HG03520 (cell line): ENCODE measurements around the gene SLC2A8.

ENCODE experiments used
- ATAC-seq: cut with Tn5 transposase; IDR thresholded peaks from one replicate; pipeline ENCODE4 v1.9.1; 2021; ENCODE audit warnings: mild to moderate bottlenecking, moderate library complexity; ENCODE audit not compliant: unreplicated experiment

The SLC2A8 gene

GRCh38 chr9:127396808-127397645 is at the start of gene SLC2A8:
Gene SLC2A8, plus strand, starts transcription at chr9:127397169. Its CDS starts 62 bp downstream, at chr9:127397231.
- ATAC-seq: peak; percentile 92

DNA sequence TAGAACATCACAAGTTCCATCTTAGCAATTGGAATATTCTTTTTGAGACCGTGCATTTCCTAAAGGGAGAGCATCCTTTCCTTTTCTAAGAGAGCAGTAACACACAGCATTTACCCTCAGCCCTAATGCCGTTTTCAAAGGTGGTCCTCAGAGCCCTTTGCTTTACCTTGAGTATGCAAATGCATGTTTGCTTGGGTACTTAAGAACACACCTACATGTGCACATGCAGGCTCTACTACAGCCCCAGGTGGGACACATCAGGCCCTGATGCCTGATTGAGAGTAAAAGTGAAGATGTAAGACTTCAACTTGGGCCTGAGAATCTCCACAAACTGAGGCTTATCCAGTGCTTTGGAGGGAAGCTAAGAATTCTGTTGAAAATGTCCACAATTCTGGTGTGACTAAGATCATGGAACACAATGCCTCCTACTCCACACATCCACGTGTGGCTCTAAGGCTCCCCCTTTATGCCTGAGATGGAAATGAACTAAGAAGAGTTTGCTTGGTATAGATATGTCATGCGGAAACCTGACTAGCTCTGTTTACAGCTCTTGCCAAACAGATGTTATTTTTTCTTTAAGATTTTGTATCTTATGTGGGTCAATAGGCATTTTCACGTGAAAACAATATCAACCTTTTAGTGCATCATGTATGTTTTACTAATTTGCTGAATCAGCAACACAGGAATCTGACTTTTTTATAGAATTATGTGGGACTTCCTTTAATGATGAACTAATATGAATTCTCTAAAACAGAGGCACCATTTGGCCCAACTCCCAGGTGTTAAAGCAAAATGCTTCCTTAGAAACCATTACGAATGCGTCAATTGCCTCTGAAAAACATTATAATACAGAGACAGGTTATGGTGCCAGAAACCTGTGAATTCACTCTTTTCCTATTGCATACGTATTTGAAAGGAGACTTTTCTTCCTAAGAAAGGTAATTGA is 48.9 kb upstream of the SLC2A8 start:
- ATAC-seq: no peak

DNA sequence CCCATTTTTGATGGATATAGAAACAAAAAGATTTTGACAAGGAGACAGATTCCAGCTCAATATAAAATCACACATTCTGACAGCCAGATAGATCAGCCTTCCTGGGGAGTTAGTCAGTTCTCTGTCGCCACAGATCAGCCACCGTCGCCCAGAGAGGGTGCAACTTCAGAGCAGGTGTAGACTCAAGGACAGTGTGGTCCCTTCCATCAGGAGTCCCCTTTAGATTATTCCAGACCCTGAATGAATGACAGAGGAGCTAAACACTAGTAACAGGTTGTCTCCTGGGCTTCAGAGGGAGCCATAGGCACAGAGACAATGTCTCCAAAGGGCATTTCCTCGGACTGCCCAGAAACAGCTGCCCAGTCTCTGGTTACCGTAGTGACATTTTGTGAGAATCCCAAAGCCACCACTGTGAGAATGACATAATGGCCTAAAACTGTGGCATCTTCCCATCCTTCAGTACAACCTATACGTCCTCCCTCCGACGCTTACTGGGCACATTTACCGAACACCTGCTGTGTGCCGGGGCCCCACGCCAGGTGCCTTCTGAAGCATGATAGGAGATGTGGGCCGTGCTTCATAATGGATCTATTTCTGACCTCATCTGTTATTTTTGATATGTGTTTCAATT is 47.4 kb upstream of the SLC2A8 start:
- no peak for ATAC-seq

DNA sequence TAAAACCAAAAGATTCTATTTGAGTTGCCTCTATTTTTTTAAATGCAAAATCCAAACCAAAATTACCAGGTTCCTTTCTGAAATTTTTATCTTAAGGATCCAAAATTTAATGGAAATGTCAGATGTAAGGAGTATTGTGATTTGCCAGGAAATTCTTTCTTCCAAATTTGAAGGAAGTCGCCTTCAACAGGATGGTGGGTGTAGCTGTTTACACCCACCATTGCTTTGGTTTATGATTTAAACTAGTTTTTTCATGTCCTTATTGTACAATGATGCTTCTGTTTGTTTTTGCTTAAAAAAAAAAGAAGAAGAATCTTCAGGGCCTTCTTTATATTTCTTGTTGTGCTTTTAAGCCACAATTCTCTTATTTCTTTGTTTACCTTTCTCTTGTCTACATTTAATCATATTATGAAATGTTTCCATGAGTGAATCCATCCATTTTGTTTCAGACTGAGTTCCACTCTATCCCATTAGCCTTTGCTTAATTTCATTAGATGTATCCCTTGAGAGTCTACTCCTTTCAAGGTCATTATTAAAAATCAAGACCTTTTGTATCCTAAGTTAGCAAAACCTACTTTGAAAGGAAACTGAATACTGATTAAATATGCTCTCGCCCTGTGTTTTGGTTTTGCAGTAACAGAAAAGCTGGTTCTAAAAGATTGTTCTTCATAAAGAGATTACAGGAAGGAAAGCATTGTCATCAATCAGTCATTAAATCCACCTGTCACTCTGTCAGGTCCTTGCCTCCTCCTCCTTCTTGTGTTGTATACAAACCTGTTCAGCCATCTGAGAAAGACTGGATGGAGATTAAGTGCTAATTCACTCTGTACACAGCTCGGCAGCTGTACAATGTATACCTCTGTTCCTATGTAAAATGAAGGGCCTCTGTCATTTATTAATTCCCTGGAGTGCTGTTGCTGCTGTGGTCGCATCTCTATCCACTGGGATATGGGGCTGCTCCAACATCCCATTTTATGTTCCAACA is 45.5 kb upstream of the SLC2A8 start:
- no peak for ATAC-seq

DNA sequence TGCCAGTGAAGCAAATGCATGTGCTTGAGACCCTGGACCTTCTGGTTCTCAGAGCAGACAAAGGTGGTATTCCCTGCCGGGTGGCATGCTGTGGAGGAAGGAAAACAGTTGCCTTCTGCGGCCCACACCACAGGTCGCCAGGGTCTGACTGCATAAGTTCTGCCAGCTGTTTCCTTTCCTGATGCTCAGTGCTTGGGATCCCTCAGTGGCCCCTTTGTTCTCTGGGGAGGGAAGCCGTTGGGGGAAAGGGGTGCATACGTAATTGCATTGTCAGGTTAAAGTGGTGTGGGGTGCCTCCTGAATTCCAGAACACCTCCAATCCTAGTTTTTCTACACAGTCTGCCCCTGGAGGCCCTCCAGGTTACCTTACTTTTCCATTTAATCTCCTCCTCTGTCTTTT is 43.1 kb upstream of the SLC2A8 start:
- no peak for ATAC-seq

- no peak for ATAC-seq
These were observed 40.1 kb upstream of the SLC2A8 start for GRCh38 chr9:127356906-127357305.

- ATAC-seq: no peak
These were observed 38.9 kb upstream of the SLC2A8 start for GRCh38 chr9:127358023-127358535.

GRCh38 chr9:127358770-127359169 is 38.2 kb upstream of the SLC2A8 start:
- ATAC-seq: no peak

DNA sequence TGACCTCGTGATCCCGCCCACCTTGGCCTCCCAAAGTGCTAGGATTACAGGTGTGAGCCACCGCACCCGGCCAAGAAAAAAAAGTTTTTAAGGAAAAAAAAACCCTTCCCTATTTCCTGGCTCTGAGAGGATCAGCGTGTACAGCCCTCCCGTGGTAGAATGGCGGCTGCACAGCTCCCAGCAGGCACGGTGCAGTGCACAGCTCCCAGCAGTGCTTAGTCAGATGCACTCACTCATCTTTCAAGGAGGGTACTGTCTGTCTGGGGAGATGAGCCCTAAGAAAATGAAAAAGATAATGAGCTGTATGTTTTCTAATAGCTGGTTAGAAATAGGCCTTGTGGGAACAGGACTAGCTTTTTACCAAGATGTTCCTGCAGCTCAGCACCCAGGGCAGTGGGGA is 36.7 kb upstream of the SLC2A8 start:
- ATAC-seq: no peak

GRCh38 chr9:127360829-127361228 is 36.1 kb upstream of the SLC2A8 start:
- no peak for ATAC-seq

DNA sequence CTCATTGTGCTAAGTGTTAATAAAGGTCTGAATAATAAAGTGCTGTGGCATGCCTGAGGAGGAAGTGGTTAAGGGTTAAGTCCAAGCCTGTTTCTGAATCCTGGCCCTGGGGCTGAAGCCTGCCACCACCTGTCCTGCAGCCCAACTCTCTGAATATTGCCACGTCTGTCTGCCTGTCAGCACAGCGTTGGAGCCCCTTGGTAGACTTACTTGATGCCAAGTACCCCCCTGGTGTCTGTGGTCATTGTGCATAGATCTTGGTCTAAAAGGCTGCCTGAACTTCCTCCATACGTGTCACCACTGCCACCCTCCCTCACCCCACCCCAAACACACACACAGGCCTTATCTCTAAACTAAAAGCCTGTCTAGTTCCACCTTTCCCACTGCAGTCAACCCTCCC is 35.4 kb upstream of the SLC2A8 start:
- no peak for ATAC-seq

DNA sequence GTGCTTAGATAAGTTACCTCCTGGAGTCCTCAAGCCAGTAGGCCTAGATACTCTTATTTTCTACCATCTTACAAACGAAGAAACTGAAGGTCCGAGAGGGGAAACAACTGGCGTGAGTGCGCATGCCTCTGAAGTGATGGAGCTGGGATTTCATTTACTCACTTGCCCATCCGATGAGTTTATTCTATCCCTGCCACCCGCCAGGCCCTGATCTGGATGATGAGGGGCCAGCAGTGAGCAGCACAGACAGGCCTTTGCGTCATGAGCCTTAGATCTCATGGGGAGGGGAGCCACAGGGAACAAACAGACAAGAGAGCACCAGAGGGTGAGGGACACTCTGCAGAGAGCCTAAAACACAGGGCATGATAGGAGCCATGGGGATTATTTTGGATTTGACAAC is 34.1 kb upstream of the SLC2A8 start:
- ATAC-seq: no peak

DNA sequence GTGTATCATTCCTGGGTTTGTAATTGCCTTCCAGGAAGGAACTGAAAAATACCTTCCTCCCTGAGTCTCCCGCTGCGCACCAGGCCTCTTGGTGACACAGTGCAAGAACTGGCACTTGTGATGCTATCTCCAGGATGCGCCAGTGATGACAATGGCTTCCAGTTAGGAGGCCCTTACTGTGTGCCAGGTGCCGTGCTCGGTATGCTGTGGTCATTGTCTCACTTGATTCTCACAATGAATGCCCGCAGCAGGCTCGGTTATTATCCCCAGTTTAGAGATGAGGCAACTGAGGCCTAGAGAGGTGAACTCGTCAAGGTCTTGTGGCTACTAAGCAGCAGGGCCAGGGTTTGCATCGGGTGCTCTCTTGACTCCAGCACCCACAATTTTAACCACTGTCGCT is 31.5 kb upstream of the SLC2A8 start:
- ATAC-seq: no peak

GRCh38 chr9:127366594-127366993 is 30.4 kb upstream of the SLC2A8 start:
- no peak for ATAC-seq

GRCh38 chr9:127368852-127369402 is 28.0 kb upstream of the SLC2A8 start:
- no peak for ATAC-seq

DNA sequence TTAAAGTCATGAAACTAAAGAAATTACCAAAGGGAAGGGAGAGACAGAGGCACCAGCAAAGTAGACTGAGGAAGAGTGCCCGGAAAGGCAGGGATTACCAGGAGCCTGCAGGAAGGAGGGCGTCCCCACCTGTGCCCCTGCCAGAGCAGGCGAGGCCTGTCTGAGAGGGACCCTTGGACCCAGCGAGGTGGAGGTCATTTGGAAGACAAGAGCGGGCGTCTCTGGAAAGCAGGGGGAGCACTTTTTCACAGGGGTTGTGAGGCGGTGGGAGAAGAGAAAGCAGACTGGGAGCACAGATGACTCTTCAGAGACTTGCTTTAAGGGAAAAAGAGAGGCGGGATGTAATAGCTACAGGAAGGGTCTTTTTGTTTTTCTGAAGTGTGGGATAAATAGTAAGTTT is 27.5 kb upstream of the SLC2A8 start:
- ATAC-seq: no peak

GRCh38 chr9:127370147-127370579 is 26.8 kb upstream of the SLC2A8 start:
- ATAC-seq: no peak

DNA sequence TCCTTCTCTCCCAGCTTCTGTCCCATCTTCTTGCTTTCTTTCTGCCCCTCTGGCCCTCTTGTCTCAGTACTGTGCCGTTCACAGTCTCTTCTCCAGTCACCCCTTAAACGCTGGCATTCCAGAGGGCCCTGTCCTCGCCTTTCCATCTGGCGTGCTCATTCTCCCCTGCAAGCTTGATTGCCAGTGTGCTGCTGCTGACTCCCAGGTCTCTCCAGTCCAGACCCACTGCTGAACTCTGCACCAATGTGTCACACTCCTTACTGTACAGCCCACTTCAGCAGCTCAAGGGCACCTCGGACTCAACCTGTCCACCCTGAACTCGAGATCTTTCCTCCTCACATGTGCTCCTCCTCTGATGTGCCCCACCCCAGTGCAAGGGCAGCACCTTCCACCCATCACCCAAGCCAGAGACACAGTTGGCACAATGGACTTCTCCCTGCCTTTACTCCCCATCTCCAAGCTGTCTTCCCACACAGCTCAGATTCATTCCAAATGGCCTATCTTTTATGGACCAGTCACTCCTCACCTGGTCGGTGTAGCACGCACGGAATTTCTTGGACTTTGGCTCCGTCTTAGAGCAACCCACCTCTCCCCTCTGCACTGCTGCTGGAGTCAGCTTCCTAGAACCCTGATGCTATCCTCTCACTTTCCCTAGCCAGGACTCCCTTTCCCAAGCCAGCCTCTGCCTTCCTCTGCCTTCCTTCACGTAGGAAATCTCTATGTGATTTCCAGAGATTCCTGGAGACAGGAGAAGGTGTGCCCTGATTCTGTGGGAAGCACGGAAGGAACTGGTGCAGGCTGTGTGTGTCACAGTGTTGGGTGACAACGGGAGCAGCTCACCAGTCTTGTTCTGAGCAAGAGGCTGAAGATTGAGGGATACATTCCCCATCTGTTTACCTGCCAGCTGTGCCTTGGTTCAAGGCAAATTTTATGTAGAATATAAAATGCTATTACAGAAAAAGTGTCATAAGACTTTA is 26.0 kb upstream of the SLC2A8 start:
- ATAC-seq: no peak
